Omental fat pad (tissue), 4 donors: ENCODE data around the gene NAA20. TPM values are rescaled to one million over a fixed set of nuclear protein-coding genes. Genes with fewer than 3 reads are reported as not detected.

ENCODE experiments used
- ATAC-seq: fragments of 150-250 bp; one replicate; pipeline ENCODE4 v1.9.1; 2016; ENCODE audit warnings: mild to moderate bottlenecking, moderate library complexity; ENCODE audit not compliant: low FRiP score
- DNase-seq: peaks from one replicate; pipeline ENCODE4 v3.0.0-alpha.2; 2019; ENCODE audit warnings: low spot score
- CTCF ChIP-seq, 3 donors: fragments of 450-650 bp; IDR thresholded peaks; one replicate each; pipeline ENCODE4 v1.5.1; 2016 to 2017; ENCODE audit warnings: antibody characterized with exemption in 3 of 3, mild to moderate bottlenecking in 3 of 3, moderate library complexity in 2 of 3
- total RNA-seq, 4 donors: library from RNA; depleted of rRNA; stranded (reverse); fragments of >200 nt; gene quantifications; one replicate each; pipeline ENCODE4 v1.1.0, GENCODE V29; 2016

Gene NAA20
- total RNA-seq, 4 donors from 2014 or later = 21.0 to 60.7 (median 45.8) TPM

GRCh38 chr20:20073801-20074371 lies 56.7 kb downstream of the NAA20 start:
- DNase-seq (no peak), ATAC-seq (no peak)
- TF ChIP-seq CTCF (IDR thresholded peaks at IDR 0.05) = no peak

- ATAC-seq (no peak), DNase-seq (no peak)
- TF ChIP-seq CTCF (IDR thresholded peaks at IDR 0.05) = no peak
Measured at GRCh38 chr20:20075032-20075431, 57.9 kb downstream of the NAA20 start.

GRCh38 chr20:20076297-20077065 lies 59.3 kb downstream of the NAA20 start:
- DNase-seq (no peak), ATAC-seq (no peak)
- no peak for TF ChIP-seq CTCF (IDR thresholded peaks at IDR 0.05)

GRCh38 chr20:20078041-20078440 lies 60.9 kb downstream of the NAA20 start:
- no peak for ATAC-seq
- no peak for TF ChIP-seq CTCF (IDR thresholded peaks at IDR 0.05)
- no peak for DNase-seq

- TF ChIP-seq CTCF (IDR thresholded peaks at IDR 0.05) = no peak
- DNase-seq (no peak), ATAC-seq (no peak)
Measured at GRCh38 chr20:20079102-20079784, 62.1 kb downstream of the NAA20 start.

Other genes with a start within 250 kb of the NAA20 start
- 10 to 100 TPM; 13.8 to 30.7 (median 15.6) TPM for gene CRNKL1, start 35.1 kb downstream of the NAA20 start, total RNA-seq
- not detected for gene CFAP61, start 35.2 kb downstream of the NAA20 start, total RNA-seq